Common myeloid progenitor, CD34-positive (primary cell): ENCODE data around the gene OS9.

ENCODE experiments used
- CTCF ChIA-PET: fragments of 350-600 bp; sonication (Branson Sonifier 250); formaldehyde crosslinking; loops from one replicate; lab custom pipeline; 2021; ENCODE audit warnings: antibody characterized with exemption; lab: Charles Lee
- POLR2A ChIA-PET: fragments of 350-600 bp; sonication (Branson Sonifier 250); formaldehyde crosslinking; loops from one replicate; lab custom pipeline; 2021; ENCODE audit warnings: antibody characterized with exemption; lab: Charles Lee
- DNase-seq, 3 donors: peaks; one replicate each; pipeline versions ENCODE4 v3.0.0 to v3.0.0-alpha.2; 2013
- H3K27ac ChIP-seq, 2 experiments: 1 replicate in 1 of 2; 2 replicates in 1 of 2; pipeline ENCODE4 v1.7.0; 2013; ENCODE audit warnings: inconsistent platforms in 2 of 2, low read length in 2 of 2, mild to moderate bottlenecking in 2 of 2, low read depth in 1 of 2, moderate library complexity in 1 of 2; ENCODE audit not compliant: severe bottlenecking in 2 of 2, insufficient read depth in 1 of 2, poor library complexity in 1 of 2
- H3K27me3 ChIP-seq, 5 experiments: replicated peaks in 2 of 5; 1 replicate in 3 of 5; 2 replicates in 2 of 5; pipeline versions ENCODE4 v1.6.1 to v1.7.0; 2013; ENCODE audit warnings: low read length in 4 of 5, mild to moderate bottlenecking in 2 of 5, moderate library complexity in 2 of 5, inconsistent platforms in 1 of 5; ENCODE audit not compliant: insufficient read depth in 5 of 5, control insufficient read depth in 4 of 5
- H3K36me3 ChIP-seq, 4 experiments: 1 replicate in 2 of 4; 2 replicates in 2 of 4; pipeline versions ENCODE4 v1.6.1 to v1.7.0; 2013; ENCODE audit warnings: low read length in 3 of 4, control low read depth in 1 of 4, mild to moderate bottlenecking in 1 of 4; ENCODE audit not compliant: control insufficient read depth in 4 of 4, insufficient read depth in 4 of 4
- H3K4me1 ChIP-seq, 4 experiments: 1 replicate in 3 of 4; 2 replicates in 1 of 4; pipeline versions ENCODE4 v1.6.1 to v1.7.1; 2013; ENCODE audit warnings: low read length in 3 of 4, mild to moderate bottlenecking in 3 of 4, control low read depth in 1 of 4, inconsistent platforms in 1 of 4, moderate library complexity in 1 of 4; ENCODE audit not compliant: control insufficient read depth in 4 of 4, insufficient read depth in 4 of 4; ENCODE audit errors: control extremely low read depth in 1 of 4
- H3K4me3 ChIP-seq, 7 experiments: 1 replicate in 4 of 7; 2 replicates in 3 of 7; pipeline versions ENCODE4 v1.5.1 to v1.7.0; 2013; ENCODE audit warnings: mild to moderate bottlenecking in 7 of 7, low read length in 6 of 7, moderate library complexity in 6 of 7, inconsistent platforms in 2 of 7, low read depth in 2 of 7, control low read depth in 1 of 7; ENCODE audit not compliant: insufficient read depth in 4 of 7, control insufficient read depth in 1 of 7; ENCODE audit errors: extremely low read depth in 1 of 7
- H3K9me3 ChIP-seq, 5 experiments: 1 replicate in 4 of 5; 2 replicates in 1 of 5; pipeline versions ENCODE4 v1.6.1 to v1.7.1; 2013; ENCODE audit warnings: low read length in 4 of 5, mild to moderate bottlenecking in 2 of 5, inconsistent platforms in 1 of 5, low read depth in 1 of 5, moderate library complexity in 1 of 5; ENCODE audit not compliant: control insufficient read depth in 4 of 5, insufficient read depth in 2 of 5; ENCODE audit errors: control extremely low read depth in 1 of 5
- WGBS: methylation state at CpG from one replicate; pipeline ENCODE4 v1.1.5; 2013; ENCODE audit not compliant: insufficient coverage; 5-methylcytosine and 5-hydroxymethylcytosine counted together

Gene OS9

DNA sequence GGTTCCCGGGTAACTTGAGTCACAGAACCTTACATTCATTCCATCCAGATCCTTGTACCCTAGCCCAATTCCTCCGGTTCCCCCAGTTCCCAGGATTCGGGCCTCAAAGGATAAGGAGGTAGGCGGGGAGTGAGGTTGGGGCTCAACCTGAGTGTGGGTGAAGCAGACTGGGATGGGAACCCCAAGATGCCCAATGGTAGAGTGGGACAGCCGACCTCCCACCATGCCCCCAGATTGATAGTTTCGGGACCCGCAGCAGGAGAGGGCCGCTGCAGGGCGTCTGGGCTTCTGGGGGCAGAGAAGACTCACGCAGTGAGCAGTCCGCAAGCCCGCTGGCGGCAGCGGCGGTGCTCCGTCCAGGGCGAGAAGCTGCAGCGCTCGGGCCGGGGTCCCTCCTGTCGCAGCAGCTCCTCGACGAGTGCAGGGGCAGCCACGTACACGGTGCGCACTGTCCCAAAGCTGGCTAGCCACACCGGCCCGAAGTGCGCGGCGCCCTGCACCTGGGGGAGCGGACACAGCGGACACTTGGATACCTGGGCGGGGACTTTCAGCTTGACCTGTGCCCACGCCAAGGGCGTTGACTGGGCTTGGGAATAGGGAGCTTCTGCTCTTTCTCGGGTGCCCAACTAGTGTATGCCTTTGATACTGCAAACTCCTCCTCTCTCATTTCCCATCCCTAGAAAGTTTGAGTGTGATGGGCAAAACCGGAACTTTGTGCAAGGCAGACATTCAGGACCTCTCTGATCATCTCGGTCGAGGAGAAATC lies 71.9 kb downstream of the OS9 start:
- ChIA-PET POLR2A (no interaction called here), CTCF (interaction anchor here (0.7 to 7.4 kb wide), 7 partner anchors 10 to 71 kb away, joined by 3 to 74 read pairs (median 4); partner anchors contain the start of genes EEF1AKMT3, MARCHF9 and METTL1)
- 3% methylated on average over 33 of the region's 40 CpGs for WGBS
- no peak for DNase-seq
- Histone ChIP-seq H3K9me3 (no peaks in the 10 kb centered on the region), H3K4me1 (peaks cover 2 to 31% (median 30%) of the 10 kb centered on the region in 4 experiments), H3K27me3 (peaks cover 0 to 50% (median 20%) of the 10 kb centered on the region in 5 experiments), H3K36me3 (peaks cover 5 to 23% (median 13%) of the 10 kb centered on the region in 4 experiments), H3K27ac (no peak overlapping the region), H3K4me3 (peak overlapping the region in 6 of 7 experiments; percentile 40 to 77 (median 59))

DNA sequence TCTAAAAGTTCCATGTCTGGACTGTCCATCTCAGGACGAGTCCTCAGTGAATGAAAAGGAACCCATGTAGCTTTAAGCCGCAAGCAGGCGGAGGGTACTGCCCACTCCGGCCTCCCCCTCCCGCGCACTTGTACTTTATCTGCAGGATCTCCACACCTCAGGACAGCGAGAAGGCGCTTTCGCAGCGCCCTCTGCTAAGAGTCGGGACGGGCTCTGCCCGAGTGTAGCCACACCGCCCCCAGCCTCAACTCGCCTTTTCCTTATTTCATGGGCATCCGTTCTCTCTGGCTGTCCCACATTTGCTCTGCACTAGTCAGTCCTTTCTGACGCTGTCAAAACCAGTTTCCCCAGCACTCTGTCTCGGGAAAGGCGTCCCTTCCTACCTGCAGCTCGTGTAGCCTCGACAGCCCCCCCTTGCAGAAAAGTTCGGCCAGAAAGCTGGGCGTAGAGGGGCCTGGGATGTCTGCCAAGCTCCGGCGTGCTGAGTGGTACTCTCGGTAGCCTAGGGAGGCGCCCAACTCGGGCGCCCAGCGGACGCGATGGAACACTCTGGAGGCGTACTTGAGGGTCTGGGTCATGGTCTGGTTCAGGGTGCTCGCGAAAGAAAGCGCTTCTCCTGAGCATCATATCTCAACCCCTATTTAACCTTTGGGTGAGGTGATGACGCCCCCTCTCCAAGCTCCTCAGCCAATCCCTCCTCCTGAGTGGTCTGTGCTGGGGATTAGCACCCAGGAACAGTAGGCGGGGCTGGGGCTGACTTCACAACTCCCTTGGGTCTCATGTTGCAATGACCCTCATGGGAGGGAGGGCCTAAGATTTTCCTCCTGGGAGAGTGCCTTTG lies 72.8 kb downstream of the OS9 start, which contains the start of gene CYP27B1:
Gene CYP27B1 (minus strand): TSS at position 615 of the 841 bp plus-strand sequence. CDS start 37 bp downstream, at position 578.
- DNase-seq: peak in 1 of 3 donors; percentile 35
- H3K36me3 ChIP-seq: peaks cover 5 to 25% (median 13%) of the 10 kb centered on the region in 4 experiments
- H3K4me3 ChIP-seq: peak within 1 kb of the TSS in 4 of 7 experiments; percentile 52 to 77 (median 63)
- ChIA-PET POLR2A (no interaction called here), CTCF (interaction anchor here (0.7 to 4.4 kb wide), 8 partner anchors 7 to 71 kb away, joined by 3 to 43 read pairs (median 6); partner anchors contain the start of gene MARCHF9)
- peaks cover 2 to 38% (median 37%) of the 10 kb centered on the region in 4 experiments for H3K4me1 ChIP-seq
- H3K9me3 ChIP-seq: no peaks in the 10 kb centered on the region
- peaks cover 0 to 50% (median 19%) of the 10 kb centered on the region in 5 experiments for H3K27me3 ChIP-seq
- no peak within 1 kb of the TSS for H3K27ac ChIP-seq
- 6% methylated on average over 34 of the region's 38 CpGs for WGBS

DNA sequence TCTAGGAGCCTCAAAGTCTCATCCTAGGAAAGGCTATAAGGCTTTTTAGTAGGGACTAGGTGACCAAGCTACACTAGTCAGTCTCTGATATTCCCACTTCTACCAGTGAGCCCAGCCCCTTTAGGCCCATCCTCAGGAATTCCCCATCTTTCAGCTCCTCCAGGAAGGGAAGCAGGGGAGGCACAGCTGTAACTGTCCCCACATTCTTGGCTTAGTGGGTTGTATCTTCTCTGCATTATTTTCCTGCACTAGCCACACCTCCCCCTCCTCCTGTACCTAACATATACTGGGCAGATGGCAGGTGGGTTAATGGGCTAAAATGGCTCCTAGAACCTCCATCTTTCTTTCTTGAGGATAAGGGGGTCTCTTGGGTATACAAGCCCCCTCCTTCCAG lies 73.4 kb downstream of the OS9 start:
- Histone ChIP-seq H3K9me3 (no peaks in the 10 kb centered on the region), H3K4me3 (no peak overlapping the region), H3K4me1 (peaks cover 2 to 40% (median 39%) of the 10 kb centered on the region in 4 experiments), H3K27me3 (peaks cover 0 to 50% (median 19%) of the 10 kb centered on the region in 5 experiments), H3K36me3 (peaks cover 5 to 25% (median 13%) of the 10 kb centered on the region in 4 experiments), H3K27ac (no peak overlapping the region)
- DNase-seq: no peak
- CTCF ChIA-PET: interaction anchor here (0.8 to 4.4 kb wide), 10 partner anchors 8 to 70 kb away, joined by 3 to 43 read pairs (median 4); partner anchors contain the start of genes CDK4, MARCHF9, TSFM and TSPAN31
- POLR2A ChIA-PET: no interaction called here

DNA sequence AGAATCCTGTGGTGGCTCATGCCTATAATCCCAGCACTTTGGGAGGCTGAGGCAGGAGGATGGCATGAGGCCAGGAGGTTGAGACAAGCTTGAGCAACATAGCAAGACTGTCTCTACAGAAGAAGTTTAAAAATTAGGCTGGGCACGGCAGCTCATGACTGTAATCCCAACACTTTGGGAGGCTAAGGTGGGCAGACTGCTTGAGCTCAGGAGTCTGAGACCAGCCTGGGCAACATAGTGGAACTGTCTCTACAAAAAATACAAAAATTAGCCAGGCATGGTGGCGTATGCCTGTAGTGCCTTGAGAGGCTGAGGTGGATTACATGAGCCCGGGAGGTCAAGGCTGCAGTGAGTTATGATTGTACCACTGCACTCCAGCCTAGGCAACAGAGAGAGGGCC lies 73.9 kb downstream of the OS9 start:
- Histone ChIP-seq H3K4me1 (peaks cover 2 to 45% (median 42%) of the 10 kb centered on the region in 4 experiments), H3K4me3 (no peak overlapping the region), H3K9me3 (no peaks in the 10 kb centered on the region), H3K27ac (no peak overlapping the region), H3K27me3 (peaks cover 0 to 49% (median 19%) of the 10 kb centered on the region in 5 experiments), H3K36me3 (peaks cover 5 to 25% (median 13%) of the 10 kb centered on the region in 4 experiments)
- ChIA-PET POLR2A (no interaction called here), CTCF (interaction anchor here (0.8 to 4.4 kb wide), 9 partner anchors 9 to 68 kb away, joined by 3 to 43 read pairs (median 4); partner anchors contain the start of genes CDK4, MARCHF9, TSFM and TSPAN31)
- no peak for DNase-seq
- 100% methylated on average over 2 of the region's 3 CpGs for WGBS

DNA sequence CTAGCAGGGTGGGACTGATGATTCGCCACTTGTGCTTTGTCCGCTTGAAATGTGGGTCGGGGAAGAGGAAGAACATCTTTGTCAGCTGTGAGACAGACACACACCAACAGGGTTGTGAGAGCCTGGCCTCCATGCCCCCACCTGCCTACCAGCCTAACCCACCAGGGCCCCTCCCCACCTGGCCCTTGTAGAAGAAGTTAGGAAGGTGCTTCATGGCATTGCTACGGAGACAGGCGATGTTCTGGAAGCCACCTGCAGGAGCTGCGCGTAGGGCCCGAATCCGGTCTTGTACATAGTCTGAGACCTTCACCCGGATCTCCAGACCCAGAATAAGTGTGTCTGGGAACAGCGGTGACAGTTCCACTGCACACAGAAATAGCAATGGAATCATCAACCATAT lies 75.7 kb downstream of the OS9 start:
- no peak overlapping the region for H3K27ac ChIP-seq
- ChIA-PET CTCF (interaction anchor here (0.6 to 3.0 kb wide), 3 partner anchors 10 to 187 kb away, joined by 3 to 16 read pairs (median 4); no protein-coding TSS in a partner anchor), POLR2A (no interaction called here)
- WGBS: 100% methylated on average over 11 of the region's 11 CpGs
- no peak overlapping the region for H3K4me3 ChIP-seq
- DNase-seq: no peak
- peaks cover 0 to 33% (median 15%) of the 10 kb centered on the region in 5 experiments for H3K27me3 ChIP-seq
- H3K9me3 ChIP-seq: no peaks in the 10 kb centered on the region
- peaks cover 2 to 47% (median 42%) of the 10 kb centered on the region in 4 experiments for H3K4me1 ChIP-seq
- H3K36me3 ChIP-seq: peaks cover 5 to 25% (median 13%) of the 10 kb centered on the region in 4 experiments

DNA sequence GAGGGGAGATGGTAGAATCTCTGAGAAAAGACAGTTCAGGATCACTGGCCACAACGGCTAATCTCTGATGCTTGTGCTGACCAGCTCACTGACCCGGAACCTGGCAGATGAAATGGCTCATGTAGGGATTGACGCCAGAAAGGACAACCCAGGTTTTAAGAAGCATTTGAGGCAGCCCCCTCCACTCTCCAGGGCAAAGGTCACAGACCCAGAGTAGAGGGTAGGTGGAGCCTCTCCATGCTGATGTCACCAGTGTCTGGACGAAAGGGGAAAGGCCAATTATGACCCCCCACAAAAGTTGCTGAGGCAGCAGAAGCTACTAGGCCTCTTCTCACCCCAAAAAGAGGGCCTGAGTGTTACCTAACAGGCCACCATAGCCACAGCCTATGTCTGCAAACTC lies 76.8 kb downstream of the OS9 start:
- POLR2A ChIA-PET: no interaction called here
- 87% methylated on average over 3 of the region's 4 CpGs for WGBS
- Histone ChIP-seq H3K4me1 (peaks cover 2 to 35% (median 31%) of the 10 kb centered on the region in 4 experiments), H3K4me3 (peak overlapping the region in 2 of 7 experiments; percentile 92 to 94), H3K27me3 (peaks cover 0 to 22% (median 10%) of the 10 kb centered on the region in 5 experiments), H3K27ac (peak overlapping the region in 1 of 2 experiments; percentile 88), H3K9me3 (no peaks in the 10 kb centered on the region), H3K36me3 (peaks cover 5 to 25% (median 13%) of the 10 kb centered on the region in 4 experiments)
- DNase-seq: no peak
- CTCF ChIA-PET: interaction anchor here (0.6 to 1.3 kb wide), 3 partner anchors 11 to 14 kb away, joined by 3 to 4 read pairs (median 3); partner anchors contain the start of gene TSFM
